Uterus (tissue), 4 donors: Measurements from ENCODE around the gene NUP93. TPM values are rescaled to one million over a fixed set of nuclear protein-coding genes. Genes with fewer than 3 reads are reported as not detected.

Source experiments
- DNase-seq, 2 donors: peaks; one replicate each; pipeline ENCODE4 v3.0.0-alpha.2; 2019 to 2020
- H3K27ac ChIP-seq, 2 donors: fragments of 200-600 bp; sonication (generic); 1 replicate in 1 of 2; 2 replicates in 1 of 2; pipeline ENCODE4 v1.5.1; 2016 to 2018
- H3K27me3 ChIP-seq, 2 donors: fragments of 200-600 bp; sonication (generic); one replicate each; pipeline ENCODE4 v1.5.1; 2018 to 2019; ENCODE audit warnings: control low read depth in 1 of 2
- H3K36me3 ChIP-seq, 2 donors: fragments of 200-600 bp; sonication (generic); one replicate each; pipeline ENCODE4 v1.5.1; 2019; ENCODE audit warnings: control low read depth in 1 of 2
- H3K4me1 ChIP-seq, 2 donors: fragments of 200-600 bp; sonication (generic); one replicate each; pipeline ENCODE4 v1.5.1; 2018 to 2019; ENCODE audit warnings: control low read depth in 1 of 2
- H3K4me3 ChIP-seq, 2 donors: fragments of 200-600 bp; sonication (generic); 1 replicate in 1 of 2; 2 replicates in 1 of 2; pipeline ENCODE4 v1.5.1; 2018 to 2019; ENCODE audit warnings: mild to moderate bottlenecking in 1 of 2
- H3K9me3 ChIP-seq, 2 donors: fragments of 200-600 bp; sonication (generic); one replicate each; pipeline ENCODE4 v1.5.1; 2019; ENCODE audit warnings: control low read depth in 1 of 2
- POLR2A ChIP-seq, 2 donors: fragments of 450-650 bp; IDR thresholded peaks; one replicate each; pipeline ENCODE4 v1.6.1; 2016; ENCODE audit warnings: antibody characterized with exemption in 2 of 2, mild to moderate bottlenecking in 1 of 2, moderate library complexity in 1 of 2
- intact Hi-C: fragments of 100-400 bp; cut with DNase I; formaldehyde crosslinking; loops from one replicate; pipeline ENCODE4 v1.15.1; 2023; ENCODE audit warnings: low total_unique reads
- total RNA-seq, 4 donors: library from RNA; depleted of rRNA in 3 of 4; stranded (reverse); fragments of >200 nt in 3 of 4; gene quantifications; one replicate each; pipeline versions ENCODE4 v1.1.0 to v1.2.4, GENCODE V29; 2014 to 2023
- TF ChIP-seq, protein P1 (sequence below), 4 experiments: fragments of 200-600 bp in 2 of 4; fragments of 450-650 bp in 2 of 4; sonication (generic) in 2 of 4; IDR thresholded peaks; one replicate each; pipeline ENCODE4 v1.5.1; 2016 to 2019; ENCODE audit warnings: antibody characterized with exemption in 4 of 4, mild to moderate bottlenecking in 2 of 4, moderate library complexity in 1 of 4
- donor health status: DM: yes; HTN: yes; CAD: no.

NUP93 gene
- total RNA-seq, 4 donors from 2014 or later: 17.6 to 71.0 (median 34.5) TPM

DNA sequence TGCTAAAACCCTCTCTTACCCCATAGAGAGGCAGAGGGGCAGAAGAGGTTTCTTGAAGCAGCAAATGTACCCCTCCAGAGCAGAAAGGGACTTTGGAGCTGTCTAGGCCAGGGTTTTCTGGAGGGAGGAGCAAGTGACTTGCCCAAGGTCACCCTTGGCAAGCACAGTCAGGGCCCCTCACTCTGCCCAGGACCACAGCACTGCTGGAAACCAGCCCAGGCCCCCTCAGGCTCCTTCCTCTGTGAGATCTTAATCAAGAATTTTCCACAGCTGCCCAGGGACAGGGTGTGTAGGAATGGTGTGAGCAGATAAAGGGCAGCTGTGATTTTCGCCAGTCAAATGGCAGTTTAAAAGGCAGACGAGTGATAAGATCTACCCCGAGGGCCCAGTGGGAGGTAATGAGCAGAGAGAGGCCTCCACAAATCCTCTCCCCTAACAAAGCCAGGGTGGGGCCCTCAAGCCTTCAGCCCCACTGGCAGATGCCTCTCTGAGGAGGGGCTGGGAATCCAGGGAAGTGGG is 131.2 kb downstream of the NUP93 start:
- H3K27ac ChIP-seq: no peak overlapping the region
- H3K27me3 ChIP-seq: no peaks in the 10 kb centered on the region
- no peaks in the 10 kb centered on the region for H3K4me1 ChIP-seq
- intact Hi-C loops: loop anchor here (10.0 kb wide), 1 partner anchor 194 kb away; no protein-coding TSS in a partner anchor
- H3K9me3 ChIP-seq: no peaks in the 10 kb centered on the region
- DNase-seq: no peak
- TF ChIP-seq POLR2A (IDR thresholded peaks at IDR 0.05): no peak
- TF ChIP-seq, protein P1, sequence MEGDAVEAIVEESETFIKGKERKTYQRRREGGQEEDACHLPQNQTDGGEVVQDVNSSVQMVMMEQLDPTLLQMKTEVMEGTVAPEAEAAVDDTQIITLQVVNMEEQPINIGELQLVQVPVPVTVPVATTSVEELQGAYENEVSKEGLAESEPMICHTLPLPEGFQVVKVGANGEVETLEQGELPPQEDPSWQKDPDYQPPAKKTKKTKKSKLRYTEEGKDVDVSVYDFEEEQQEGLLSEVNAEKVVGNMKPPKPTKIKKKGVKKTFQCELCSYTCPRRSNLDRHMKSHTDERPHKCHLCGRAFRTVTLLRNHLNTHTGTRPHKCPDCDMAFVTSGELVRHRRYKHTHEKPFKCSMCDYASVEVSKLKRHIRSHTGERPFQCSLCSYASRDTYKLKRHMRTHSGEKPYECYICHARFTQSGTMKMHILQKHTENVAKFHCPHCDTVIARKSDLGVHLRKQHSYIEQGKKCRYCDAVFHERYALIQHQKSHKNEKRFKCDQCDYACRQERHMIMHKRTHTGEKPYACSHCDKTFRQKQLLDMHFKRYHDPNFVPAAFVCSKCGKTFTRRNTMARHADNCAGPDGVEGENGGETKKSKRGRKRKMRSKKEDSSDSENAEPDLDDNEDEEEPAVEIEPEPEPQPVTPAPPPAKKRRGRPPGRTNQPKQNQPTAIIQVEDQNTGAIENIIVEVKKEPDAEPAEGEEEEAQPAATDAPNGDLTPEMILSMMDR (IDR thresholded peaks at IDR 0.05): no peak
- no peak overlapping the region for H3K4me3 ChIP-seq
- H3K36me3 ChIP-seq: no peaks in the 10 kb centered on the region

DNA sequence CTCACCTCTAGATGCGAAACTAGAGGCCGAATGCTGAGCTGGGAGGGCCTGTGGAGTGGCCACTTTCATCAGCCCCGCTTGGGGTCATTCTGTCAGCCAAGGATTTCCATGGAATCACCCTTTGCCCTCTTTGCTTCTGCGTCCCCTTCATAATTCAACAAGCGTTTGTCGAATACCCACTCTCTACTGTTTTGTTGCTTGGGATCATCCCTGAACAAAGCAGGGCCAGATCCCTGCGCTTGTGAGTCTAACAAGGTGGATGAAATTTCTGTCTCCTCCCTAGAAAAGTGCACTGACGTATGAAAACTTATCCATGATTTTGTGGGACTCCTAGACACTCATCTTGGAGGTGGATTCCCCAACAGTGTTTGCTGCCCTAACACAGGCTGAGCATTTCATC is 131.8 kb downstream of the NUP93 start:
- no peak for TF ChIP-seq POLR2A (IDR thresholded peaks at IDR 0.05)
- TF ChIP-seq, protein P1 (IDR thresholded peaks at IDR 0.05): no peak
- Histone ChIP-seq H3K36me3 (no peaks in the 10 kb centered on the region), H3K4me1 (no peaks in the 10 kb centered on the region), H3K27ac (no peak overlapping the region), H3K27me3 (no peaks in the 10 kb centered on the region), H3K9me3 (no peaks in the 10 kb centered on the region), H3K4me3 (no peak overlapping the region)
- intact Hi-C loops: loop anchor here (10.0 kb wide), 1 partner anchor 193 kb away; no protein-coding TSS in a partner anchor
- DNase-seq: no peak

DNA sequence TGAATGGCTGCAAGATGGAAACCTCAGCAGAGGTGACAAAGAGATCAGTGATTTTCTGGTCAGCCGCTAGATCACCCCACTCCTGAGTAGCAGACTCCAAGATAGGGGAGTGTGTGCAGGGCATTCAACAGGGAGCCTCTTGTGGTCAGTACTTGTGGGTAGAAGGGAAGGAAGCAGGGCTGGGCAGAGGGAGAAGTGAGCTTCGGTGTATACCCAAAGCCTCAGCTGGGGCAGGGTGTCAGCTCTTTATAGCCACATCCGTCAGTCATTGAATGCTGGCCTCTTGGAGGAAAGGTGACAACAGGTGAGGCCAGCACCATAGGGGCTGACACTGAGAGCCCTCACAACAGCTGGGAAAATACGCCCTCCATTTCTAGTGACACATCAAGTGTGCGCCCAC is 132.8 kb downstream of the NUP93 start:
- no peaks in the 10 kb centered on the region for H3K4me1 ChIP-seq
- H3K9me3 ChIP-seq: no peaks in the 10 kb centered on the region
- intact Hi-C loops: loop anchor here (10.0 kb wide), 1 partner anchor 192 kb away; no protein-coding TSS in a partner anchor
- H3K4me3 ChIP-seq: no peak overlapping the region
- no peak overlapping the region for H3K27ac ChIP-seq
- H3K27me3 ChIP-seq: no peaks in the 10 kb centered on the region
- no peaks in the 10 kb centered on the region for H3K36me3 ChIP-seq
- DNase-seq: no peak
- no peak for TF ChIP-seq POLR2A (IDR thresholded peaks at IDR 0.05)
- TF ChIP-seq, protein P1 (IDR thresholded peaks at IDR 0.05): no peak

DNA sequence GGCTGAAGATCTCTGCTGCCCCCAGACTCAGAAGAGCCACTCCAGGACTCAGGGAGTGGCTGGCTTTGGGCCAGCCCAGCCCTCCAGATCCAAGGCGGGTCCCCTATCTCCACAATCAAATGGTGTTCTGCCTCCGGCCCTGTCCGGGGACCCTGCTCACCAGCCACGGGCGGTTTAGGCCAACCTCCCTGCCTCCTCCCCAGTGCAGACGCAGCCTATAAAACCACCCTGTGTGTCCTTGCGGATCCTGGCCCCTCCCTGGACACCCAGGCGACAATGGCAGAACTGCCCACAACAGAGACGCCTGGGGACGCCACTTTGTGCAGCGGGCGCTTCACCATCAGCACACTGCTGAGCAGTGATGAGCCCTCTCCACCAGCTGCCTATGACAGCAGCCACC is 135.0 kb downstream of the NUP93 start, which contains the start of gene SLC12A3:
Gene SLC12A3 (plus strand): TSS at position 248 of the 400 bp plus-strand sequence. CDS start 29 bp downstream, at position 277.
- no peaks in the 10 kb centered on the region for H3K4me1 ChIP-seq
- H3K27ac ChIP-seq: no peak within 1 kb of the TSS
- intact Hi-C loops: loop anchor here (10.0 kb wide), 1 partner anchor 190 kb away; no protein-coding TSS in a partner anchor
- no peaks in the 10 kb centered on the region for H3K36me3 ChIP-seq
- TF ChIP-seq, protein P1 (IDR thresholded peaks at IDR 0.05): no peak
- TF ChIP-seq POLR2A (IDR thresholded peaks at IDR 0.05): no peak
- H3K4me3 ChIP-seq: no peak within 1 kb of the TSS
- DNase-seq: no peak
- H3K9me3 ChIP-seq: no peaks in the 10 kb centered on the region
- no peaks in the 10 kb centered on the region for H3K27me3 ChIP-seq

DNA sequence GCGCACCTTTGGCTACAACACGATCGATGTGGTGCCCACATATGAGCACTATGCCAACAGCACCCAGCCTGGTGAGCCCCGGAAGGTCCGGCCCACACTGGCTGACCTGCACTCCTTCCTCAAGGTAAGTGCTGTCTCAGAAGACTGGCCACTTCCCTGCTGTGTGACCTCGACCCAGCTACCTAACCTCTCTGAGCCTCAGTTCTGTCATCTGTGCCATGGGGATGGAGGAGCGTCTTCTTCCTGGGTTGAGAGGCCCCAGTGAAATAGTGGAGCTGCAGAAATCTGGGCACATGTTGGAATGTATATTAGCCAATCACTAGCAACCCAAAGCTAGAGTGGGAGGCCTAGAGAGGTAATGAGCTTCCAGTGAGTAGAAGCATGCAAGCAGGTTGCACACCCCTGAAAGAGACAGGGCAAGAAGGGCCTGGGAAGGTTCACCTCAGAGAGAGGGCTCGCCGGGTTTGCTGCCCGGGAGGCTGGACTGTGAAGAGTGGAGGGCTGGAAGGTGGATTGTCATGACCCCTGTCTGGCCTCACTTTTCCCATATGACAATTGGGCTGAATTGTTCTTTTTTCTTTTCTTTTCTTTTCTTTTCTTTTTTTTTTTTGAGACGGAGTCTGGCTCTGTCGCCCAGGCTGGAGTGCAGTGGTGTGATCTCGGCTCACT is 135.6 kb downstream of the NUP93 start:
- H3K27me3 ChIP-seq: no peaks in the 10 kb centered on the region
- no peaks in the 10 kb centered on the region for H3K9me3 ChIP-seq
- H3K36me3 ChIP-seq: no peaks in the 10 kb centered on the region
- intact Hi-C loops: loop anchor here (10.0 kb wide), 1 partner anchor 189 kb away; no protein-coding TSS in a partner anchor
- TF ChIP-seq POLR2A (IDR thresholded peaks at IDR 0.05): no peak
- TF ChIP-seq, protein P1 (IDR thresholded peaks at IDR 0.05): no peak
- H3K4me1 ChIP-seq: no peaks in the 10 kb centered on the region
- no peak overlapping the region for H3K4me3 ChIP-seq
- DNase-seq: no peak
- no peak overlapping the region for H3K27ac ChIP-seq
